GM21381 (cell line): ENCODE data around the gene P2RX5.

Experiments used
- ATAC-seq: cut with Tn5 transposase; IDR thresholded peaks from one replicate; pipeline ENCODE4 v1.9.1; 2021; ENCODE audit warnings: mild to moderate bottlenecking, moderate library complexity; ENCODE audit not compliant: unreplicated experiment

Gene P2RX5

GRCh38 chr17:3626831-3627768 lies 68.9 kb downstream of the P2RX5 start:
- ATAC-seq, result no peak
